Vagina (tissue), 2 donors: Measurements from ENCODE around the gene PHC2. TPM values are rescaled to one million over a fixed set of nuclear protein-coding genes. Genes with fewer than 3 reads are reported as not detected.

Source experiments
- DNase-seq, 2 donors: peaks; one replicate each; pipeline ENCODE4 v3.0.0-alpha.2; 2017; ENCODE audit errors: extremely low spot score in 2 of 2
- H3K27ac ChIP-seq: fragments of 200-600 bp; sonication (generic); one replicate; pipeline ENCODE4 v1.5.1; 2019
- H3K27me3 ChIP-seq: fragments of 200-600 bp; sonication (generic); one replicate; pipeline ENCODE4 v1.5.1; 2019
- H3K36me3 ChIP-seq, 2 donors: fragments of 200-600 bp; sonication (generic); one replicate each; pipeline ENCODE4 v1.5.1; 2017 to 2019
- H3K4me1 ChIP-seq: fragments of 200-600 bp; sonication (generic); one replicate; pipeline ENCODE4 v1.5.1; 2019
- H3K4me3 ChIP-seq, 2 donors: fragments of 200-600 bp; sonication (generic); 1 replicate in 1 of 2; 2 replicates in 1 of 2; pipeline ENCODE4 v1.5.1; 2016 to 2019
- H3K9me3 ChIP-seq: fragments of 200-600 bp; sonication (generic); one replicate; pipeline ENCODE4 v1.5.1; 2019
- POLR2A ChIP-seq, 2 donors: fragments of 450-650 bp; IDR thresholded peaks; one replicate each; pipeline ENCODE4 v1.6.1; 2017; ENCODE audit warnings: antibody characterized with exemption in 2 of 2, mild to moderate bottlenecking in 2 of 2, moderate library complexity in 2 of 2
- POLR2AphosphoS5 ChIP-seq, 2 donors: sonication (generic); formaldehyde crosslinking; IDR thresholded peaks; one replicate each; pipeline ENCODE4 v1.9.0; 2017; ENCODE audit warnings: antibody characterized with exemption in 2 of 2, mild to moderate bottlenecking in 2 of 2, low read depth in 1 of 2; ENCODE audit not compliant: insufficient read depth in 1 of 2
- intact Hi-C: fragments of 100-400 bp; cut with DNase I; formaldehyde crosslinking; loops from one replicate; pipeline ENCODE4 v1.15.1; 2023
- total RNA-seq: library from RNA; depleted of rRNA; stranded (reverse); fragments of >200 nt; gene quantifications from one replicate; pipeline ENCODE4 v1.2.3, GENCODE V29; 2016
- TF ChIP-seq, protein P1 (sequence below), 3 experiments: fragments of 450-650 bp in 2 of 3; fragments of 200-600 bp in 1 of 3; sonication (generic) in 1 of 3; IDR thresholded peaks; one replicate each; pipeline ENCODE4 v1.5.1; 2017 to 2019; ENCODE audit warnings: antibody characterized with exemption in 3 of 3, mild to moderate bottlenecking in 2 of 3, moderate library complexity in 2 of 3

The PHC2 gene
- total RNA-seq, 1 donor from 2014 or later = 97.2 TPM

DNA sequence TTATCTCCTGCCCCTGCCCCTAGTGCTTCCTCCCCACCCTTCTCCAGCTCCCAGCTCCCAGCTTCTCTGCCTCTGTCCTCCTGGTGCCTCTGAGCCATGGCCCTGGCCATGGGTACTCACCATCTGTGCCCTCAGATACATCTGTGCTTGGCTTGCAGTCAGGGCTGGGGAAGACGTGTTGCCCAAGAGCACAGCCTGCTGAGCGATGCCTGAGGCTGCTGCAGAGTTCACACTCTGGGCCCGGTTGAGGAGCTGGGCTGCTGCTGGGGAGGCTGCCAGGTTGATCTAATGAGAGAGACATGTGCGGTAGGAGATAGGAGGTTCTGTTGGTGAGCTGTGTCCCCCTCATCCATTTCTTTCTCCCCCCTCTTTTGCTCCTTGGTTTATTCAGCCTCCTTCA lies 60.6 kb downstream of the PHC2 start:
- intact Hi-C loops = no loop called here
- no peak for DNase-seq
- Histone ChIP-seq H3K36me3 (no peaks in the 10 kb centered on the region), H3K9me3 (no peaks in the 10 kb centered on the region), H3K4me1 (peaks cover 28% of the 10 kb centered on the region), H3K4me3 (no peak overlapping the region), H3K27ac (no peak overlapping the region), H3K27me3 (no peaks in the 10 kb centered on the region)
- no peak for TF ChIP-seq POLR2AphosphoS5 (IDR thresholded peaks at IDR 0.05; ENCODE audit: insufficient read depth in 1 of 2, low read depth in 1 of 2)
- TF ChIP-seq, protein P1, sequence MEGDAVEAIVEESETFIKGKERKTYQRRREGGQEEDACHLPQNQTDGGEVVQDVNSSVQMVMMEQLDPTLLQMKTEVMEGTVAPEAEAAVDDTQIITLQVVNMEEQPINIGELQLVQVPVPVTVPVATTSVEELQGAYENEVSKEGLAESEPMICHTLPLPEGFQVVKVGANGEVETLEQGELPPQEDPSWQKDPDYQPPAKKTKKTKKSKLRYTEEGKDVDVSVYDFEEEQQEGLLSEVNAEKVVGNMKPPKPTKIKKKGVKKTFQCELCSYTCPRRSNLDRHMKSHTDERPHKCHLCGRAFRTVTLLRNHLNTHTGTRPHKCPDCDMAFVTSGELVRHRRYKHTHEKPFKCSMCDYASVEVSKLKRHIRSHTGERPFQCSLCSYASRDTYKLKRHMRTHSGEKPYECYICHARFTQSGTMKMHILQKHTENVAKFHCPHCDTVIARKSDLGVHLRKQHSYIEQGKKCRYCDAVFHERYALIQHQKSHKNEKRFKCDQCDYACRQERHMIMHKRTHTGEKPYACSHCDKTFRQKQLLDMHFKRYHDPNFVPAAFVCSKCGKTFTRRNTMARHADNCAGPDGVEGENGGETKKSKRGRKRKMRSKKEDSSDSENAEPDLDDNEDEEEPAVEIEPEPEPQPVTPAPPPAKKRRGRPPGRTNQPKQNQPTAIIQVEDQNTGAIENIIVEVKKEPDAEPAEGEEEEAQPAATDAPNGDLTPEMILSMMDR (IDR thresholded peaks at IDR 0.05) = no peak
- no peak for TF ChIP-seq POLR2A (IDR thresholded peaks at IDR 0.05)

- no peak for TF ChIP-seq POLR2AphosphoS5 (IDR thresholded peaks at IDR 0.05; ENCODE audit: insufficient read depth in 1 of 2, low read depth in 1 of 2)
- TF ChIP-seq, protein P1 (IDR thresholded peaks at IDR 0.05) = no peak
- Histone ChIP-seq H3K4me1 (peaks cover 33% of the 10 kb centered on the region), H3K36me3 (no peaks in the 10 kb centered on the region), H3K9me3 (no peaks in the 10 kb centered on the region), H3K4me3 (no peak overlapping the region), H3K27ac (no peak overlapping the region), H3K27me3 (no peaks in the 10 kb centered on the region)
- DNase-seq = no peak
- intact Hi-C loops = loop anchor here (5.0 to 10.0 kb wide), 2 partner anchors 72 to 95 kb away; no protein-coding TSS in a partner anchor
Measured at GRCh38 chr1:33369764-33370163, 61.1 kb downstream of the PHC2 start.

DNA sequence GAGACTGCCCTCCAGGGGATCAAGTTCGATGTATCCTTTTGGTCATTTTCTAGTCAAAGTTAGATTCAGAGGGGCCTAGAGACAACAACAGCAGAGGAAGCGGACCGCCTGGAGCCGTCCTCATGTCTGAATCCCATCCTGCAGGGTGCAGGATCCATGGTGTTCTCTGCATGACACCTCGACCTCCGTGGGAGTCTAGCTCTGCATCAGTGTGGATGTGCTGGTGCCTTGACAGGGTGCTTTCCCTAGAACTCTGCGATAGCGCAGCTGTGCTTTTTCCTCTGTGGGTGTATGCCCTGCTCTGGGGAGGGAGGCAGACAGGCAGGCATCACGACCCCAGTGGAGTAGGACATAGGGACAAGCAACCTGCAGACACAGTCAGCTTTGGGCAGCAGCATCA lies 61.8 kb downstream of the PHC2 start:
- peaks cover 40% of the 10 kb centered on the region for H3K4me1 ChIP-seq
- no peak overlapping the region for H3K27ac ChIP-seq
- no peaks in the 10 kb centered on the region for H3K9me3 ChIP-seq
- no peaks in the 10 kb centered on the region for H3K36me3 ChIP-seq
- no peaks in the 10 kb centered on the region for H3K27me3 ChIP-seq
- no peak for DNase-seq
- intact Hi-C loops = loop anchor here (5.0 to 10.0 kb wide), 2 partner anchors 72 to 96 kb away; no protein-coding TSS in a partner anchor
- TF ChIP-seq POLR2A (IDR thresholded peaks at IDR 0.05) = no peak
- TF ChIP-seq, protein P1 (IDR thresholded peaks at IDR 0.05) = no peak
- no peak for TF ChIP-seq POLR2AphosphoS5 (IDR thresholded peaks at IDR 0.05; ENCODE audit: insufficient read depth in 1 of 2, low read depth in 1 of 2)
- H3K4me3 ChIP-seq = no peak overlapping the region

DNA sequence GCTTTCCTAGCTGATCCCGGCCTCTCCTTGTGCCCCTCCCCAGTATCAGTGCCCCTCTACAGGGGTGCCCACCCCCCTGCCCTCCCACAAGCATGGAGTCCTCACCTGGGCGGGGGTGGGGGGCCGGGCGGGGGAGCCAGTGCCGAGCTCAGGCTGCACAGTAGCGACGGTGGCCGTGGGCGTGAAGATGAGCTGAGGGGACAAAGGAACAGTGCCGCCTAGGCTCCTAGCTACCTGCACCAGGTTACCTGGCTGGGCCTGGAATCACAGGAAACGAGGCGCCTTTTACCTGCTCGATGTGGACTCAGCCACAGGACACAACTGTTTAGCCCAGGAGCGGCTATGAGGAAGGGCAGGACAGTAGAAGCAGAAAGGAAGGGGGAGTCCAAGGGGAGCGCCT lies 62.5 kb downstream of the PHC2 start:
- TF ChIP-seq, protein P1 (IDR thresholded peaks at IDR 0.05) = no peak
- no peak for DNase-seq
- H3K4me1 ChIP-seq = peaks cover 47% of the 10 kb centered on the region
- H3K36me3 ChIP-seq = no peaks in the 10 kb centered on the region
- no peaks in the 10 kb centered on the region for H3K9me3 ChIP-seq
- H3K27me3 ChIP-seq = no peaks in the 10 kb centered on the region
- H3K27ac ChIP-seq = no peak overlapping the region
- intact Hi-C loops = loop anchor here (5.0 to 10.0 kb wide), 2 partner anchors 71 to 96 kb away; no protein-coding TSS in a partner anchor
- H3K4me3 ChIP-seq = no peak overlapping the region

- intact Hi-C loops = loop anchor here (5.0 to 10.0 kb wide), 2 partner anchors 70 to 97 kb away; no protein-coding TSS in a partner anchor
- no peak for DNase-seq
- Histone ChIP-seq H3K27ac (peak overlapping the region; percentile 20), H3K27me3 (no peaks in the 10 kb centered on the region), H3K36me3 (no peaks in the 10 kb centered on the region), H3K9me3 (no peaks in the 10 kb centered on the region), H3K4me1 (peaks cover 50% of the 10 kb centered on the region), H3K4me3 (no peak overlapping the region)
- peak in 1 of 2 donors; percentile 41 for TF ChIP-seq POLR2AphosphoS5 (IDR thresholded peaks at IDR 0.05; ENCODE audit: insufficient read depth in 1 of 2, low read depth in 1 of 2)
- no peak for TF ChIP-seq POLR2A (IDR thresholded peaks at IDR 0.05)
- TF ChIP-seq, protein P1 (IDR thresholded peaks at IDR 0.05) = peak; percentile 95 to 99 (median 95)
Measured at GRCh38 chr1:33367485-33368405, 63.1 kb downstream of the PHC2 start.
